Loucy (cell line): ENCODE data around the gene DHRS2.

Experiments
- CTCF ChIP-seq: fragments of 200-600 bp; sonication (generic); conservative IDR thresholded peaks from 2 replicates; pipeline ENCODE4 v1.5.1; 2014; ENCODE audit warnings: mild to moderate bottlenecking, antibody characterized with exemption, low read length
- EZH2phosphoT487 ChIP-seq: fragments of 200-600 bp; IDR thresholded peaks from 2 replicates; pipeline ENCODE4 v1.6.1; 2018; ENCODE audit warnings: antibody characterized with exemption, mild to moderate bottlenecking, moderate library complexity, borderline replicate concordance

DNA sequence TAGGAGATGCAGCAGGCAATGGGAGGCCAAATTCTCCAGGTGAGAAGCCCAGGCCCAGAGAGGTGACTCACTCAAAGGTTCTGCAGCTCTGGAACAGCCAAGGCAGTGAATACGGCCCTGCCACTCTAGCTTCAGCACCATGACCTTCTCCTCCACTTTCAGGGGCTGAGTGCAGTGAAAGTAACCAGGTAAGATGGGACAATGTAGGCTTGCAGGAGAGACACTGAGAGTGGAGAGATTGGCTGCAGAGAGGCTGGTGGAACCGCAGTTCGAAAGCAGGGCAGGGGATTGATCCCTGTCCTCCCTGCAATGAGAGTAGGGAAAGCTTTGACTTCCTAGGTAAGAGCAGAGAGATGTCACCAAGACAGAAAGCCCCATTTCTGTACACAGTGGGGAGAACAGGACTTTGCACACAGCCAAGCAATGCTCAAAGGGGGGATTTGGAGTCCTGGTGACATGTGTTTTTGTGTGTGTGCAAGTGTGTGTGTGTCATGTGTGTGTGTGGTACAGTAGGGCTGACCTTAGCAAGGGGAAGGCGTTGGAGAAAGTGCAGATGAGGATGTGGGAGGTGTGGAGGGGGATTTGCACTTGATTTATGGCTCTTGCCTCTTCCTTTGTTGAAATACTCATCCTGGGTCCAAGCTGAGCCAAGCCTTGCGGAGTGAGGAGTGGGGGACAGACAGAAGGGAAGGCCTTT is 12.7 kb downstream of the DHRS2 start:
- TF ChIP-seq CTCF (no peak), EZH2phosphoT487 (no peak)
